Measurements from ENCODE around the gene CISTR.
A peak's percentile ranks its signal among the peaks of the same experiment; 100 is the strongest.

Gene CISTR

DNA sequence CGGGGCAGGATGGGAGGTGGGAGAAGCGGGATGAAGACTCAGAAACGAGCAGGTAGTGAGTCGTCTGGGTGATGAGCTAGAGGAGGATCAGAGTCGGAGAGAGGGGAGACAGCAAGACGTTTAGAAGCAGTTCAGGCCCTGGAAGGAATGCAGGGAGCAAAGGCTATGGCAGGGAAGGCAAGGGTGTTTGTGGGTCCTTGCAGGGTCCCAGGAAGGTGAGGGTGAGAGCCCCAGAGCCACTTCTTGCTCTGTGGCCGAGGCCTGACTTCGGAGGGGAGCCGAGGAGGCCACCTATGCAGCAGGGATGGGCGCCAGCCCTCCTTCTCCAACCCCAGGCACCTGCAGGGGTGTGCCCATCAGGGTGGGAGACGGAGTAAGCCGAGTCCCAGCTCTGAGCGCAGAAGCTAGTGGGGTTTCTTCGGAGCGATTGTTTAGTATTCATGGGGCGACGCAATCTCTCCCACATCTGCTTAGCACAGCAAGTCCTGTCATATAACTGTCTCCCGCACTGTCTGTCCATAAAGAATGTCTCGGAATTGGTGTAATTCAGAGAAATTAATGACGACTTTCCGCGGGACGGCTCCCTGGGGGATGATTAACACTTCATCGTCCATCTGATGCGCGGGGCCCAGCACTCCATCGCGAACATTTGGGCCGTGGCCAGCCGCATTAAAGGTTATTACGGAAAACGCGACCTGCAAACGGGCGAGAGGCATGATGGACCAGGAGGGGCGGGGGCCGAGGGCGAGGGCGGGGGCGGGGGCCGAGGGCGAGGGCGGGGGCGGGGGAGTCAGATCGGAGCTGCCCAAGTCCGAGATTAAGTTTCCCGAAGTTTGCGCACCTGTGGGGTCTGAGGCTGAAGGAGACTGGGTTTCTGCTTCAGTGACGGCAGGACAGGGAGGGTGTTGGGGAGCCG, 12.3 kb downstream of the CISTR start:
- H4K20me1 ChIP-seq (ENCODE audit: insufficient read depth, low read length): no peaks in the 10 kb centered on the region
- H3K27ac ChIP-seq (ENCODE audit: low read depth, low read length, poor library complexity, severe bottlenecking): no peak overlapping the region
- H3K4me2 ChIP-seq (ENCODE audit: low read length): peak overlapping the region; percentile 24; the same call in 1 of the 2 replicates
- no peak for TF ChIP-seq CTCF (IDR thresholded peaks at IDR 0.05; ENCODE audit: low read length)
- TF ChIP-seq EZH2 (IDR thresholded peaks at IDR 0.05; ENCODE audit: borderline replicate concordance, low read length): no peak
- H3K9ac ChIP-seq (ENCODE audit: low read length): no peak overlapping the region
- H3K27me3 ChIP-seq (ENCODE audit: insufficient read depth, low read length): no peaks in the 10 kb centered on the region
- H3F3A ChIP-seq (ENCODE audit: insufficient read depth, low read length): no peaks in the 10 kb centered on the region
- no peaks in the 10 kb centered on the region for H3K36me3 ChIP-seq (ENCODE audit: insufficient read depth, low read length)
- H3K4me1 ChIP-seq (ENCODE audit: insufficient read depth, low read length, severe bottlenecking): peaks cover 15% of the 10 kb centered on the region
- no peaks in the 10 kb centered on the region for H3K9me3 ChIP-seq (ENCODE audit: low read length)
- no peak overlapping the region for H3K4me3 ChIP-seq (ENCODE audit: low read depth, low read length, poor library complexity, severe bottlenecking)
- H3K79me2 ChIP-seq (ENCODE audit: insufficient read depth, low read length): no peaks in the 10 kb centered on the region
- no peaks in the 10 kb centered on the region for H3K9me2 ChIP-seq (ENCODE audit: low read depth, low read length)
- H2AFZ ChIP-seq (ENCODE audit: low read length): no peak overlapping the region

DNA sequence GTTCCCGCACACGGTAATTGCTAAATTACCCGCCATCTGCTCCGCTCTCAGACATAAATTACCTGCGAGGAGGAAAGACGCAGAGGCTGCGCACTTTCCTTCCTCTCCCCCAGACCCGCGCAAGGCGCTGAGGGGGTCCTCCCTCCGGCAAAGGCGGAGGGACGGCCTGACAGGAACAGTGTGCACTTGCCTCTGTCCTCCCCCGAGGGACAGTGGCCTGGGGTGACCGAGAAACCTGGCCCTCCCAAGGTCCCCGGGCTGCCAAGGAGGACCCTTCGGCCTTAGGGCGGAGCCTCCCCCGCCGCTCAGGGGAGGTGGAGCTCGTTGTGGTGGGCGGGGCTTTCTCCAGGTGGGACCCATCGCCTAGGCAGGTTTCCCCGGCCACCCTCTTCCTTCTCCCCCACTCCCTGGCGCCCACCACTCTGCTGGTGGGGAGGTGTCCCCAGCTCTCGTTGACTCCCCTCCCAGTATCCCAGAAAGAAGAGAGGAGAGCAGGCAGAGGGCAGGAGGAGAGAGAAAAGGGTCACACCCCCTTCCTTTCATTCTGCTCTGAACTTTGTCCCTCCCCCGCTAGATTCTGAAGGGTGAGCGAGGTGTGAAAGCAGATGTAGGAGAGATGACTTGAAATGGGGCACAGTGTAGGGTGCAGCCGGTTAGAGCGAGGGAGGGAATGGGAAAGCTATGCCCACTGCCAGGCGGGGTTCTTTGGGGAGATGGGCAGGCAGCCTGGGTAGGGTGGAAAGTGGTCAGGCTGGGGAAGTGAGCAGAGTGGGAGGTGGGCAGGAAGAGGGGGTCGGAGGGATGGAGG, 13.2 kb downstream of the CISTR start:
- TF ChIP-seq CTCF (IDR thresholded peaks at IDR 0.05; ENCODE audit: low read length): no peak
- no peak for TF ChIP-seq EZH2 (IDR thresholded peaks at IDR 0.05; ENCODE audit: borderline replicate concordance, low read length)
- Histone ChIP-seq H3K4me1 (ENCODE audit: insufficient read depth, low read length, severe bottlenecking) (peaks cover 15% of the 10 kb centered on the region), H3K9ac (ENCODE audit: low read length) (peak overlapping the region; percentile 25; the same call in 1 of the 2 replicates), H3K27ac (ENCODE audit: low read depth, low read length, poor library complexity, severe bottlenecking) (no peak overlapping the region), H3K27me3 (ENCODE audit: insufficient read depth, low read length) (no peaks in the 10 kb centered on the region), H3K4me3 (ENCODE audit: low read depth, low read length, poor library complexity, severe bottlenecking) (peak overlapping the region; percentile 51), H4K20me1 (ENCODE audit: insufficient read depth, low read length) (no peaks in the 10 kb centered on the region), H3K9me3 (ENCODE audit: low read length) (no peaks in the 10 kb centered on the region), H3K4me2 (ENCODE audit: low read length) (peak overlapping the region; percentile 73), H3F3A (ENCODE audit: insufficient read depth, low read length) (no peaks in the 10 kb centered on the region), H3K36me3 (ENCODE audit: insufficient read depth, low read length) (no peaks in the 10 kb centered on the region), H2AFZ (ENCODE audit: low read length) (no peak overlapping the region), H3K79me2 (ENCODE audit: insufficient read depth, low read length) (no peaks in the 10 kb centered on the region), H3K9me2 (ENCODE audit: low read depth, low read length) (no peaks in the 10 kb centered on the region)

DNA sequence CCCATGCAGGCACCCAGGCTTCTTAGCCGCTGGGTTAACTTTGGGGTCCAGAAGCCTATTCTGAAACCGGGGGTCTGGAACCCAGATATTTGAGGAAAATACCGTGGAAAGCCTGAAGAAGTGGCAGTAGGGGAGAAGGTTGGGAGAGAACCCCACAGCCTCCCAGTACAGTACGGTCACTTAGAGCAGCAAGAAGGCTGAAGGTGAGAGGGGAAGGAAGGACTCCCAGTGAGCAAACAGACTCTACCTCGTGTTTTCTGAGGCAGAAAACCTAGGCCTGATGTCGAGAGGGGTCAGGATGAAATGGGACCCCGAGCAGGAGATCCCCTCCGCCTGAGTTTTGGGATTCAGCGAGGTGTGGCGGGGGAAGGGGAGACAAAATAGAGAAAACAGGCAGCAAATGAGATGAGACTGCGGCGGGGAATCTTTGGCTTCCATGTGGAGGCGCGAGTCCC, 13.8 kb downstream of the CISTR start:
- no peak overlapping the region for H2AFZ ChIP-seq (ENCODE audit: low read length)
- H4K20me1 ChIP-seq (ENCODE audit: insufficient read depth, low read length): no peaks in the 10 kb centered on the region
- no peaks in the 10 kb centered on the region for H3K9me3 ChIP-seq (ENCODE audit: low read length)
- no peak for TF ChIP-seq CTCF (IDR thresholded peaks at IDR 0.05; ENCODE audit: low read length)
- no peak for TF ChIP-seq EZH2 (IDR thresholded peaks at IDR 0.05; ENCODE audit: borderline replicate concordance, low read length)
- H3K27me3 ChIP-seq (ENCODE audit: insufficient read depth, low read length): no peaks in the 10 kb centered on the region
- H3K79me2 ChIP-seq (ENCODE audit: insufficient read depth, low read length): no peaks in the 10 kb centered on the region
- H3F3A ChIP-seq (ENCODE audit: insufficient read depth, low read length): no peaks in the 10 kb centered on the region
- H3K4me2 ChIP-seq (ENCODE audit: low read length): peak overlapping the region; percentile 73
- no peaks in the 10 kb centered on the region for H3K9me2 ChIP-seq (ENCODE audit: low read depth, low read length)
- H3K4me1 ChIP-seq (ENCODE audit: insufficient read depth, low read length, severe bottlenecking): peaks cover 15% of the 10 kb centered on the region
- no peak overlapping the region for H3K27ac ChIP-seq (ENCODE audit: low read depth, low read length, poor library complexity, severe bottlenecking)
- no peak overlapping the region; the same call in 1 of the 2 replicates for H3K9ac ChIP-seq (ENCODE audit: low read length)
- peak overlapping the region; percentile 51 for H3K4me3 ChIP-seq (ENCODE audit: low read depth, low read length, poor library complexity, severe bottlenecking)
- no peaks in the 10 kb centered on the region for H3K36me3 ChIP-seq (ENCODE audit: insufficient read depth, low read length)
